Body of pancreas (tissue), 4 donors: ENCODE data around the gene MIF4GD. TPM values are rescaled to one million over a fixed set of nuclear protein-coding genes. Genes with fewer than 3 reads are reported as not detected.

Experiments
- ATAC-seq: fragments of 150-250 bp; one replicate; pipeline ENCODE4 v1.9.1; 2016
- DNase-seq, 4 donors: peaks; one replicate each; pipeline ENCODE4 v3.0.0-alpha.2; 2019
- H3K27ac ChIP-seq, 4 donors: fragments of 200-600 bp; sonication (generic); 1 replicate in 3 of 4; 2 replicates in 1 of 4; pipeline versions ENCODE4 v1.5.1 to v1.6.1; 2016 to 2019; ENCODE audit warnings: mild to moderate bottlenecking in 1 of 4, mixed read lengths in 1 of 4, moderate library complexity in 1 of 4
- H3K27me3 ChIP-seq, 2 donors: fragments of 200-600 bp; sonication (generic); one replicate each; pipeline ENCODE4 v1.6.0; 2016; ENCODE audit warnings: mild to moderate bottlenecking in 1 of 2
- H3K36me3 ChIP-seq, 2 donors: fragments of 200-600 bp; sonication (generic); replicated peaks in 1 of 2; 2 replicates each; pipeline ENCODE4 v1.5.1; 2016; ENCODE audit warnings: low read depth in 2 of 2; ENCODE audit not compliant: insufficient read depth in 1 of 2
- H3K4me1 ChIP-seq: fragments of 200-600 bp; sonication (generic); one replicate; pipeline ENCODE4 v1.6.0; 2016
- H3K4me3 ChIP-seq, 2 donors: fragments of 200-600 bp; sonication (generic); 1 replicate in 1 of 2; 2 replicates in 1 of 2; pipeline ENCODE4 v1.5.1; 2016 to 2019
- H3K9me3 ChIP-seq, 3 donors: fragments of 200-600 bp; sonication (generic); 1 replicate in 2 of 3; 2 replicates in 1 of 3; pipeline ENCODE4 v1.5.1; 2016
- CTCF ChIP-seq, 7 experiments: fragments of 450-650 bp in 4 of 7; fragments of 200-600 bp in 3 of 7; sonication (generic) in 3 of 7; IDR thresholded peaks; one replicate each; pipeline ENCODE4 v1.5.1; 2016 to 2019; ENCODE audit warnings: antibody characterized with exemption in 7 of 7
- POLR2A ChIP-seq, 3 donors: fragments of 450-650 bp; IDR thresholded peaks; one replicate each; pipeline ENCODE4 v1.6.1; 2016; ENCODE audit warnings: antibody characterized with exemption in 3 of 3, mild to moderate bottlenecking in 2 of 3
- WGBS, 2 donors: methylation state at CpG; one replicate each; pipeline ENCODE4 v1.1.5; 2017; 5-methylcytosine and 5-hydroxymethylcytosine counted together
- intact Hi-C: fragments of 100-400 bp; cut with DNase I; formaldehyde crosslinking; loops from one replicate; pipeline ENCODE4 v1.15.1; 2023
- total RNA-seq, 2 donors: library from RNA; depleted of rRNA; stranded (reverse); fragments of >200 nt; gene quantifications; one replicate each; pipeline ENCODE4 v1.1.0, GENCODE V29; 2016

The MIF4GD gene
- total RNA-seq, 2 donors from 2014 or later = 20.5 to 26.4 TPM

- no peak for TF ChIP-seq CTCF (IDR thresholded peaks at IDR 0.05)
- no peak for TF ChIP-seq POLR2A (IDR thresholded peaks at IDR 0.05)
- intact Hi-C loops = no loop called here
- Histone ChIP-seq H3K9me3 (no peaks in the 10 kb centered on the region), H3K4me3 (no peak overlapping the region), H3K36me3 (no peaks in the 10 kb centered on the region), H3K27me3 (no peaks in the 10 kb centered on the region), H3K27ac (no peak overlapping the region), H3K4me1 (no peaks in the 10 kb centered on the region)
- no peak for ATAC-seq
- DNase-seq = no peak
- 87 to 91% methylated on average over 8 of the region's 8 CpGs for WGBS, 2 donors
Measured at GRCh38 chr17:75252039-75252816, 18.8 kb downstream of the MIF4GD start.

GRCh38 chr17:75250009-75250471 lies 21.0 kb downstream of the MIF4GD start:
- ATAC-seq (no peak), DNase-seq (no peak)
- Histone ChIP-seq H3K4me3 (no peak overlapping the region), H3K9me3 (no peaks in the 10 kb centered on the region), H3K36me3 (peaks cover 0 to 5% of the 10 kb centered on the region in 2 donors), H3K4me1 (no peaks in the 10 kb centered on the region), H3K27me3 (no peaks in the 10 kb centered on the region), H3K27ac (peak overlapping the region in 1 of 4 donors; percentile 39)
- TF ChIP-seq POLR2A (IDR thresholded peaks at IDR 0.05) (no peak), CTCF (IDR thresholded peaks at IDR 0.05) (no peak)
- 70 to 79% methylated on average over 11 of the region's 11 CpGs for WGBS, 2 donors
- intact Hi-C loops = no loop called here

GRCh38 chr17:75249564-75249963 lies 21.5 kb downstream of the MIF4GD start:
- Histone ChIP-seq H3K36me3 (peaks cover 0 to 9% of the 10 kb centered on the region in 2 donors), H3K4me1 (no peaks in the 10 kb centered on the region), H3K9me3 (no peaks in the 10 kb centered on the region), H3K27ac (no peak overlapping the region), H3K27me3 (no peaks in the 10 kb centered on the region), H3K4me3 (no peak overlapping the region)
- intact Hi-C loops = no loop called here
- 74 to 84% methylated on average over 4 of the region's 4 CpGs for WGBS, 2 donors
- DNase-seq (no peak), ATAC-seq (no peak)
- TF ChIP-seq POLR2A (IDR thresholded peaks at IDR 0.05) (no peak), CTCF (IDR thresholded peaks at IDR 0.05) (no peak)

GRCh38 chr17:75246404-75246803 lies 24.6 kb downstream of the MIF4GD start:
- ATAC-seq (no peak), DNase-seq (no peak)
- Histone ChIP-seq H3K27ac (no peak overlapping the region), H3K9me3 (no peaks in the 10 kb centered on the region), H3K36me3 (peaks cover 11 to 33% of the 10 kb centered on the region in 2 donors), H3K27me3 (no peaks in the 10 kb centered on the region), H3K4me1 (no peaks in the 10 kb centered on the region), H3K4me3 (no peak overlapping the region)
- intact Hi-C loops = no loop called here
- WGBS, 2 donors = 89 to 96% methylated on average over 12 of the region's 12 CpGs
- no peak for TF ChIP-seq POLR2A (IDR thresholded peaks at IDR 0.05)
- TF ChIP-seq CTCF (IDR thresholded peaks at IDR 0.05) = no peak

GRCh38 chr17:75245011-75245410 lies 26.0 kb downstream of the MIF4GD start:
- H3K4me3 ChIP-seq = no peak overlapping the region
- H3K36me3 ChIP-seq = peaks cover 12 to 38% of the 10 kb centered on the region in 2 donors
- intact Hi-C loops = no loop called here
- no peaks in the 10 kb centered on the region for H3K9me3 ChIP-seq
- no peaks in the 10 kb centered on the region for H3K4me1 ChIP-seq
- H3K27ac ChIP-seq = no peak overlapping the region
- 81 to 91% methylated on average over 5 to 6 of the region's 6 CpGs for WGBS, 2 donors
- no peak for DNase-seq
- TF ChIP-seq CTCF (IDR thresholded peaks at IDR 0.05) = no peak
- TF ChIP-seq POLR2A (IDR thresholded peaks at IDR 0.05) = no peak
- no peaks in the 10 kb centered on the region for H3K27me3 ChIP-seq
- no peak for ATAC-seq
